Large intestine (tissue), 3 donors: ENCODE measurements around the gene DACH1. TPM values are rescaled to one million over a fixed set of nuclear protein-coding genes. Genes with fewer than 3 reads are reported as not detected.

Experiments used
- DNase-seq, 2 donors: peaks; one replicate each; pipeline versions ENCODE4 v3.0.0 to v3.0.0-alpha.2; 2013
- H3K27ac ChIP-seq: one replicate; pipeline ENCODE4 v1.5.1; 2013; ENCODE audit warnings: low read length
- H3K27me3 ChIP-seq: 2 replicates; pipeline ENCODE4 v1.6.1; 2013; ENCODE audit warnings: low read length; ENCODE audit not compliant: control insufficient read depth, insufficient read depth
- H3K36me3 ChIP-seq: 2 replicates; pipeline ENCODE4 v1.6.1; 2013; ENCODE audit warnings: low read length; ENCODE audit not compliant: control insufficient read depth, insufficient read depth
- H3K4me1 ChIP-seq: one replicate; pipeline ENCODE4 v1.6.1; 2013; ENCODE audit warnings: low read length; ENCODE audit not compliant: control insufficient read depth, insufficient read depth
- H3K4me3 ChIP-seq: one replicate; pipeline ENCODE4 v1.5.1; 2013; ENCODE audit warnings: low read length
- H3K9me3 ChIP-seq: one replicate; pipeline ENCODE4 v1.6.1; 2013; ENCODE audit warnings: mild to moderate bottlenecking, low read depth, low read length, moderate library complexity; ENCODE audit not compliant: control insufficient read depth
- WGBS: methylation state at CpG from one replicate; pipeline ENCODE4 v1.1.5; 2013; ENCODE audit warnings: low lambda C conversion rate; ENCODE audit not compliant: insufficient coverage; 5-methylcytosine and 5-hydroxymethylcytosine counted together
- polyA plus RNA-seq: library from polyadenylated mRNA; unstranded; fragments of 120-200 nt; gene quantifications from one replicate; pipeline ENCODE4 v1.2.1, GENCODE V29; 2013

Gene DACH1
- polyA plus RNA-seq, 1 donor = 25.0 TPM

DNA sequence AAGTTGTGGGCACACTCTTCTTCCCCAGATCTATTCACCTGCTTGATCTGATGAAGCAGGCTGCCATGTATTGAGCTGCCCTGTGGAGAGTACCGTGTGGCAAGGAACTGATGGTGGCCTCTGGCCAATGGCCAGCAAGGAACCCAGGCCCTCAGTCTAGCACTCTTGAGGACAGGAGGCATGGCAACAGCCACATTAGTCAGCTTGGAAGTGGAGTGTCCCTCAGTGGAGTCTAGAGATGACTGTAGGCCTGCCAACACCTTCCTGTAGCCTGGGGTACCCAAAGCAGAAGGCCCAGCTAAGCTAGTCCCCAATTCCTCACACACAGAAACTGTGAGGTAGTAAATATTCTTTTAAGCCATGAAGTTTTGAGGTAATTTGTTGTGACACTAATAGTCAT, 412.5 kb downstream of the DACH1 start:
- Histone ChIP-seq H3K27me3 (no peaks in the 10 kb centered on the region), H3K4me3 (no peak overlapping the region), H3K36me3 (no peaks in the 10 kb centered on the region), H3K27ac (no peak overlapping the region), H3K4me1 (no peaks in the 10 kb centered on the region), H3K9me3 (no peaks in the 10 kb centered on the region)
- no CpG with 5 or more reads among the region's 1 CpG for WGBS
- no peak for DNase-seq

DNA sequence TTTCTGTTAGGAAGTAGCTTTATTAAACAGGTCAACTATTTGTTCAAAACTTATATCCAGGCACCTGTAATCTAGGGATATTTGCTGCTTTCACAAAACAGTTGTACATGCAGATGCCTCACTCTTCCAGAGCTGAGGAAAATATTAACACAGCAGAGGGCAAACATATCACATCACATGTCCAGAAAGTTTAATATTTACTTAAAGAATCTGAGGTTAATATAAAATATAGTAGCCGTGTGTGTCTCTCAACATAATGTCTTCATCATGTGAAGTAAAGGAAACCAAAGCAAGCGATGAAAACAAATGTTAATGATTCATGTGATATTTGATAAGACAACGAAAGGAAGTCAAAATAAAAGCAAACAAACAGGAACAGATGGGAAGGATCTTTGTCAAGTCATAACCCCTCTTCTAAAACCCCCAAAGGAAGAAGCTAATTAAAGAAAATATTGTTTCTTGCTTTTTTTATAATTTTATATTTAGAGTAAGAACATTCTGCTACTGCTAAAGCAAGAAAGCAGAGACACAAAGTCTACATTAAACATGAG, 418.8 kb downstream of the DACH1 start:
- Histone ChIP-seq H3K4me3 (no peak overlapping the region), H3K4me1 (no peaks in the 10 kb centered on the region), H3K9me3 (no peaks in the 10 kb centered on the region), H3K27me3 (no peaks in the 10 kb centered on the region), H3K27ac (no peak overlapping the region), H3K36me3 (no peaks in the 10 kb centered on the region)
- WGBS = 24% methylated on average over 2 of the region's 3 CpGs
- DNase-seq = no peak

DNA sequence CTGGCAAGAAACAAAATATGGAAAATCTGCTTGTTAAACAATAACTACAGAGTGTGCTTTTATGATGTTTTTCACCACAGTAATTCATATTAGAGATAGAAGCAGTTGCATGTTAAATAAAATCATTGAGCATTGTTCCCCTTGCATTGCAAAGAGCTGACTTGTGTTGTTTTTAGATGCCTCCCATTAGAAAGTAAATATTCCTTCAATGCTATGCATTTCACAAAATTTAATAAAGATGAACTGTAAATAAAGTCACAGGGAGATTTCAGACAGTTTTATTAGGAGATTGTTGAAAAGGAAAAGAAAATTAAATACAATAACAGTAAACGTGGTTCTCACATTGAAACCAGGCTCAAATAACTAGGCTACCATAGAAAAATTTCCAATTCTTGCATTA, 429.3 kb downstream of the DACH1 start:
- Histone ChIP-seq H3K27me3 (no peaks in the 10 kb centered on the region), H3K27ac (no peak overlapping the region), H3K36me3 (no peaks in the 10 kb centered on the region), H3K4me3 (no peak overlapping the region), H3K4me1 (no peaks in the 10 kb centered on the region), H3K9me3 (no peaks in the 10 kb centered on the region)
- 100% methylated on average over 1 of the region's 1 CpG for WGBS
- no peak for DNase-seq

DNA sequence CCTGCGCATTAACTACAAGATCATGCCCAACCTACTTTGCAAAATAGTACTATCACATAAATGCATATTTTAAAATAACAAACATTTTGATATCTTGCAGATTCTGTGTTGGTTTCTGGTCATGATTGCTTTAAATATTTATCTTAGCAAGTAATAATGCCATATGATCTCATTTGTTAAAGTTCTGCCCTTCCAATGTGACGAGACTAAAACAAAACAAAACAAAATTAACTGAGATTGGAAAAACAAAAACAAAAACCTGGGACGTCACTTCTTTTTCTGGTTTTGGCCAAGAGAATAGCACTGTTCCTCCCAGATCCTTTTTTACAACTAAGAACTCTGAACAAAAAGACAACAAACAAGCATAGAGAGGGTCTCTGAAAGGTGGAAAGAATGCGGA, 436.3 kb downstream of the DACH1 start:
- DNase-seq = no peak
- Histone ChIP-seq H3K27me3 (no peaks in the 10 kb centered on the region), H3K9me3 (no peaks in the 10 kb centered on the region), H3K27ac (no peak overlapping the region), H3K4me3 (no peak overlapping the region), H3K36me3 (no peaks in the 10 kb centered on the region), H3K4me1 (no peaks in the 10 kb centered on the region)
- 84% methylated on average over 3 of the region's 4 CpGs for WGBS

DNA sequence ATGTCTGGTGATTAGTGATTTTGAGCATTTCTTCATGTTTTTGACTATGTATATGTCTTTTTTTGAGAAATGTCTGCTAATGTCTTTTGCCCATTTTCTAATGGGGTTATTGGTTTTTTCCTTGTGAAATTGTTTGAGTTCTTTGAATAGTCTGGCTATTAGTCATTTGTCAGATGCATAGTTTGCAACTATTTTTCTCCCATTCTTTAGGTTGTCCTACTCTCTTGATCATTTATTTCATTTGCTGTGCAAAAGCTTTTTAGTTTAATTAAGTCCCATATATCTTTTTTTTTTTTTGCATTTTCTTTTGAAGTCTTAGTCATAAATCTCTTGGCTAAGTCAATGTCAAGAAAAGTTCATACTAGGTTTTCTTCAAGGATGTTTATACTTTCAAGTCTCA, 449.8 kb downstream of the DACH1 start:
- Histone ChIP-seq H3K9me3 (no peaks in the 10 kb centered on the region), H3K4me3 (no peak overlapping the region), H3K4me1 (no peaks in the 10 kb centered on the region), H3K27me3 (no peaks in the 10 kb centered on the region), H3K27ac (no peak overlapping the region), H3K36me3 (no peaks in the 10 kb centered on the region)
- no peak for DNase-seq

DNA sequence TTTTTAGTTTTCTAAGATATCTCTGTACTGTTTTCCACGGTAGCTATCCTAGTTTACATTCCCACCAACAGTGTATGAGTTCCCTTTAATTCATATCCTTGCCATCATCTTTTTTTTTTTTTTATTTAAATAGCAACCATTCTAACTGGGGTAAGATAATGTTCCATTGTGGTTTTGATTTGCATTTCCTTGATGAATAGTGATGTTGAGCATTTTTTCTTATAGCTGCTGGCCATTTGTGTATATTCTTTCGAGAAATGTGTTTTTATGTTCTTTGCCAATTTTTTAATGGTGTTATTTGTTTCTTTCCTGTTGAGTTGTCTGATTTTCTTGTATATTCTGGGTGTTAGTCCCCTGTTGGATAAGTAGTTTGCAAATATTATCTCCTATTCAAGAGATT, 454.8 kb downstream of the DACH1 start:
- DNase-seq = no peak
- Histone ChIP-seq H3K27ac (no peak overlapping the region), H3K27me3 (no peaks in the 10 kb centered on the region), H3K36me3 (no peaks in the 10 kb centered on the region), H3K4me1 (no peaks in the 10 kb centered on the region), H3K9me3 (no peaks in the 10 kb centered on the region), H3K4me3 (no peak overlapping the region)
- WGBS = 86% methylated on average over 2 of the region's 2 CpGs

DNA sequence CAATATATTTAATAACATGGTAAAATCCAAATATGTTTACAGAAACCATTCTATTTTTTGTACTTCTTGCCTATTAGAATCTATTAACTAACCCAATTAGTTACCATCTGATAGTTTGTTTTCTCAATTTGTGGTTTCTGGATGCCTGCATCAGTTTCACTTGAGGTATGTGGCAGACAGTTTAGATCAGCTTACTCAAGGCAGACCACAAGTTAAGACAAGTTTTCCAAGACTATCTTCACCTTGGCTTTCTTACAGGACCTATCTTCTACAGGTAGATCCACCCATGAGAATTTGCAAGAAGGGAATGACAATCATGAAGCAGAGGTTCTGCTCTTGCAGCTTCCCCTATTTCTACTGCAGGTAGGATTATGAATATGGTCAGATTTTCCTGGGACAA, 458.6 kb downstream of the DACH1 start:
- no peaks in the 10 kb centered on the region for H3K4me1 ChIP-seq
- H3K36me3 ChIP-seq = no peaks in the 10 kb centered on the region
- H3K27ac ChIP-seq = no peak overlapping the region
- H3K27me3 ChIP-seq = no peaks in the 10 kb centered on the region
- no peaks in the 10 kb centered on the region for H3K9me3 ChIP-seq
- no peak overlapping the region for H3K4me3 ChIP-seq
- no peak for DNase-seq

DNA sequence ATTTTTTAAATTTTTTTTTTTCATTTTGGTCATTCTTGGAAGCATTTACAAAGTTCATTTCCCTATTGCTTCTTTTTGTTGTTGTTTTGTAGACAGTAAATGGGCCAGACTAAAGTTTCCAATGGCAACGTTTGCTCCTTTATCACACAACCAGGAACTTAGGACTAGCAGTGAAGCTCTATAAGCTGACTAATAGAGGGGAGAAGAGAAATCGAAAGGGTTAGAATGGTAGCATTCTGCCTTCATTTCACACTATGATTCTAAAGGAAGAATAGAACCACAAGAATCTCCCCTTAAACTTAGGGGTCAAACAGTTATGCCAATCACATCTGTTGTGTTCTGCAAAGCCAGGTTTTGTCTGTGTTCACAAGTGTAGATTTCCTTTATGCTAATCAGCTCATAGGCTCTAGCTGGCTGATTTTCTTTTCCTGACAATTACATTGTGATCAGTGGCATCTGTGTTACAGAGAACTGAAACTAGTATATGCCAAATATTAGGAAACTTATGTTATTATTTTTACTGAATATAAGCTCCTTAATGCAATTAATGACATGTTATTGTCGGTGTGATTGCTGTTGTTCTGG, 467.3 kb downstream of the DACH1 start:
- Histone ChIP-seq H3K27ac (no peak overlapping the region), H3K36me3 (no peaks in the 10 kb centered on the region), H3K27me3 (no peaks in the 10 kb centered on the region), H3K4me1 (no peaks in the 10 kb centered on the region), H3K4me3 (no peak overlapping the region), H3K9me3 (no peaks in the 10 kb centered on the region)
- 79% methylated on average over 2 of the region's 3 CpGs for WGBS
- DNase-seq = no peak

DNA sequence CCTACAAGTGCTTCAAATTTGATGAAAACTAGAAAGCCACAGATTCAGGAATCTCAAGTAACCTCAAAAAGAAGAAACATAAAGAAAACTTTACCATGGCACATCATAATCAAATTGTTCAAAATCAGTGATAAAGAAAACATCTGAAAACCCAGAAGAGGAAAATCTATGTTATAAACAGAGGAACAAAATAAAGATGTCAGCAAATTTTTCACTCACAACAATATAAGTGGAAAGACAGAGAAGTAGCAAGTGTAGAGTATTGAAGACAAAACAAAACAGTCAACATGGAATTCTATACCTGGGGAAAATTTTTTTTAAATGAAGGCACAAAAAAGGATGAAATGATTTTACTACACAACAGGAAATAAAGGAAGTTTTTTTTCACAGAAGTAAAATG, 470.9 kb downstream of the DACH1 start:
- Histone ChIP-seq H3K36me3 (no peaks in the 10 kb centered on the region), H3K27ac (no peak overlapping the region), H3K4me3 (no peak overlapping the region), H3K9me3 (no peaks in the 10 kb centered on the region), H3K4me1 (no peaks in the 10 kb centered on the region), H3K27me3 (no peaks in the 10 kb centered on the region)
- DNase-seq = no peak

DNA sequence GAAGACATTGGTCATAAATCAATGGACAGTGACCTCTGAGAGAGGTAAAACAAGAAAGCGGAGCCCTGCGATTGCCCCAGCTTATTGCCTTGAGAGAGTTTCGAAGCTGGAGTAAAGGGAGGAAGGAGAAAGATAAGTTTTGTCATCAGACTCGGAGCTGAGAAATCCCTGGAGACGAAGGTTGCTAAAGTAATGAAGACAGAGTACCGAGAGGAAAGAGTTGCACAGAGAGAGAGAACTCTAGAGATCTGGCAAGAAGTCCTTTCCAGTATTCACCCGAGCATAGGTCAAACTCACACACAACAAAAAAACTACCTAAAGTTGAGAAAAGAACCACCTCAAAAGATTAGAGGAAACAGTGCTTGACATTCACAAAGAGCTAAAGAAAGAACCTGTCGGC, 472.0 kb downstream of the DACH1 start:
- no peak overlapping the region for H3K27ac ChIP-seq
- 43% methylated on average over 6 of the region's 8 CpGs for WGBS
- H3K4me1 ChIP-seq = no peaks in the 10 kb centered on the region

DNA sequence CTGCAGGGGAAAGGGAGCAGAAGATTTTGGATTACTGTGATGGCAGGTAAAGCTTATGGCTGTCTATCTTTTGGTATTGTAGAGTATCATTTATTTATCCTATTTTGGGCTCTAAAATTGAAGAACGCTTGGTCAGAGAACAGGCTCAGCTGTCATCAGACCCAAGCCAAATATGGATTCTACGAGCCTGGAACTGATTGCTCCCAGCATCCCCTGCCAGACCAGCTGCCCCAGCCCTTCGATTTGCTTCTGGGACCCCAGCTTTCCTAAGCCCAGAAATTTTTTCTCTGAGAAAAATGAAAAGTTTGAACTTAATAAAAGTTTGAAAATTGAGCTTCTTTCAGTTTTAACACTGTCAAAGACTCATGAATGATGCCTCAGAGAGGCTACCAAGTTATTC, 472.8 kb downstream of the DACH1 start:
- 100% methylated on average over 1 of the region's 3 CpGs for WGBS
- no peaks in the 10 kb centered on the region for H3K4me1 ChIP-seq

More for the DNA sequence above, 472.0 kb downstream of the DACH1 start:
- H3K4me3 ChIP-seq = no peak overlapping the region
- no peak for DNase-seq
- H3K27me3 ChIP-seq = no peaks in the 10 kb centered on the region
- H3K9me3 ChIP-seq = no peaks in the 10 kb centered on the region
- no peaks in the 10 kb centered on the region for H3K36me3 ChIP-seq

More for the DNA sequence above, 472.8 kb downstream of the DACH1 start:
- no peak for DNase-seq
- no peaks in the 10 kb centered on the region for H3K27me3 ChIP-seq
- no peaks in the 10 kb centered on the region for H3K36me3 ChIP-seq
- no peak overlapping the region for H3K27ac ChIP-seq
- H3K9me3 ChIP-seq = no peaks in the 10 kb centered on the region
- H3K4me3 ChIP-seq = no peak overlapping the region
